T-helper 2 cell treated with Interferon-gamma antibody and Interleukin-4, amounts not matched to agents 5 μg/mL and 100 μg/mL, for 36 hours (primary cell): ENCODE data around the gene CLDN34.

Source experiments
- DNase-seq: peaks from one replicate; pipeline ENCODE4 v3.0.0; 2021; ENCODE audit warnings: low spot score
- H3K27ac Mint-ChIP-seq: one replicate; pipeline ENCODE4 v1.8.0; 2021; ENCODE audit warnings: mild to moderate bottlenecking, mixed read lengths
- H3K27me3 Mint-ChIP-seq: one replicate; pipeline ENCODE4 v1.8.0; 2021; ENCODE audit warnings: low read depth, mixed read lengths
- H3K36me3 Mint-ChIP-seq: one replicate; pipeline ENCODE4 v1.8.0; 2021; ENCODE audit warnings: low read depth, mixed read lengths
- H3K4me1 Mint-ChIP-seq: one replicate; pipeline ENCODE4 v1.8.0; 2021; ENCODE audit warnings: low read depth, mixed read lengths
- H3K4me3 Mint-ChIP-seq: one replicate; pipeline ENCODE4 v1.8.0; 2022; ENCODE audit warnings: mild to moderate bottlenecking, moderate library complexity, mixed read lengths
- H3K9me3 Mint-ChIP-seq: one replicate; pipeline ENCODE4 v1.8.0; 2021; ENCODE audit warnings: mixed read lengths

Gene CLDN34

GRCh38 chrX:10014462-10015354, 47.5 kb downstream of the CLDN34 start:
- peaks cover 10% of the 10 kb centered on the region for H3K27me3 Mint-ChIP-seq
- peak overlapping the region; percentile 60 for H3K4me3 Mint-ChIP-seq
- no peaks in the 10 kb centered on the region for H3K9me3 Mint-ChIP-seq
- peak overlapping the region; percentile 41 for H3K27ac Mint-ChIP-seq
- peaks cover 28% of the 10 kb centered on the region for H3K4me1 Mint-ChIP-seq
- H3K36me3 Mint-ChIP-seq, result peaks cover 6% of the 10 kb centered on the region
- DNase-seq, result peak; percentile 77

- no peak overlapping the region for H3K4me3 Mint-ChIP-seq
- H3K27me3 Mint-ChIP-seq, result peaks cover 10% of the 10 kb centered on the region
- peaks cover 6% of the 10 kb centered on the region for H3K36me3 Mint-ChIP-seq
- H3K9me3 Mint-ChIP-seq, result no peaks in the 10 kb centered on the region
- H3K27ac Mint-ChIP-seq, result no peak overlapping the region
- peaks cover 28% of the 10 kb centered on the region for H3K4me1 Mint-ChIP-seq
- no peak for DNase-seq
Measured at GRCh38 chrX:10015355-10015722, 48.2 kb downstream of the CLDN34 start.

GRCh38 chrX:10015723-10016518, 48.8 kb downstream of the CLDN34 start:
- H3K4me3 Mint-ChIP-seq, result peak overlapping the region; percentile 80
- DNase-seq, result no peak
- no peaks in the 10 kb centered on the region for H3K9me3 Mint-ChIP-seq
- peaks cover 24% of the 10 kb centered on the region for H3K4me1 Mint-ChIP-seq
- peaks cover 10% of the 10 kb centered on the region for H3K27me3 Mint-ChIP-seq
- peaks cover 6% of the 10 kb centered on the region for H3K36me3 Mint-ChIP-seq
- H3K27ac Mint-ChIP-seq, result no peak overlapping the region

GRCh38 chrX:10016519-10017132, 49.5 kb downstream of the CLDN34 start:
- H3K9me3 Mint-ChIP-seq, result no peaks in the 10 kb centered on the region

GRCh38 chrX:10017872-10018271, 50.7 kb downstream of the CLDN34 start:
- Mint-ChIP-seq H3K36me3 (peaks cover 8% of the 10 kb centered on the region), H3K4me3 (no peak overlapping the region), H3K27me3 (peaks cover 9% of the 10 kb centered on the region), H3K9me3 (no peaks in the 10 kb centered on the region), H3K4me1 (peaks cover 11% of the 10 kb centered on the region), H3K27ac (no peak overlapping the region)
- no peak for DNase-seq

More at GRCh38 chrX:10016519-10017132, 49.5 kb downstream of the CLDN34 start:
- H3K27ac Mint-ChIP-seq, result peak overlapping the region; percentile 74
- H3K4me3 Mint-ChIP-seq, result peak overlapping the region; percentile 80
- no peak for DNase-seq
- H3K4me1 Mint-ChIP-seq, result peaks cover 18% of the 10 kb centered on the region
- peaks cover 6% of the 10 kb centered on the region for H3K36me3 Mint-ChIP-seq
- H3K27me3 Mint-ChIP-seq, result peaks cover 10% of the 10 kb centered on the region
